ENCODE measurements around the gene AP2A2. TPM values are rescaled to one million over a fixed set of nuclear protein-coding genes. Genes with fewer than 3 reads are reported as not detected.

The AP2A2 gene
- total and polyA plus RNA-seq, 8 donors: 15.0 to 350 (median 39.9) TPM

DNA sequence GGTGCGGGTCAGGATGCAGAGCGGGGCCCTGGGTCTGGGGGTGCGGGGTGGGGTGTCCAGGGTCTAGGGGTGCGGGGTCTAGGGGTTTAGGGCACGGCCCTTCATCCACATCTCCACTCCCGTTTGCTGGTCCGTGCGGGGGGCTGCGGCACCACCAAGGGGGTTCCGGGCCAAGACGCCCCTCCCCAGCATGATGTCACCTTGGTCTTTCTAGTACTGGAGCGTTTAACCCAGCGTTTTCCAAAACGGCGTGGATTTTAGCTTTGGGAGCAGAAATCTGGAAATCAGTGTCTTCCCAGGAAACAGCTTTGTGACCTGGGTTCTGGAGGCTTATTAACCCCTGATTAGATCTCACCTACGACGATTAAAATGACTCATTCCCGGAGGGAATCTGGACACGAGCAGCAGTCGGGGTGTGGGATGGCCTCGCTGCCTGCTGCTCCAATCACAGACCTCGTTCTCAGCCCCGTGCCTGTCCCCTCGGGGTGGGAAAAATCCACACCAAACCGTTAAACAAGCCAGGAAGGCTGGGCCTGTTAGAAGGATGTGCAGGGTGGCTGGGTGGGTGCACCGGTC, 759 bp downstream of the AP2A2 start:
- Histone ChIP-seq H3K27ac (peak overlapping the region; percentile 62 to 95 (median 92)), H3K36me3 (peaks cover 0 to 5% (median 4%) of the 10 kb centered on the region in 4 donors), H3K4me3 (peak overlapping the region; percentile 61 to 98 (median 82)), H3K9me3 (no peaks in the 10 kb centered on the region), H3K27me3 (no peaks in the 10 kb centered on the region), H3K4me1 (peaks cover 28 to 58% (median 57%) of the 10 kb centered on the region in 4 donors)
- 1 to 5% (median 3%) methylated on average over 13 to 26 of the region's 26 CpGs for WGBS, 5 donors
- TF ChIP-seq POLR2AphosphoS5 (IDR thresholded peaks at IDR 0.05) (no peak), EP300 (IDR thresholded peaks at IDR 0.05) (no peak), POLR2A (IDR thresholded peaks at IDR 0.05) (no peak)
- TF ChIP-seq, protein P1, sequence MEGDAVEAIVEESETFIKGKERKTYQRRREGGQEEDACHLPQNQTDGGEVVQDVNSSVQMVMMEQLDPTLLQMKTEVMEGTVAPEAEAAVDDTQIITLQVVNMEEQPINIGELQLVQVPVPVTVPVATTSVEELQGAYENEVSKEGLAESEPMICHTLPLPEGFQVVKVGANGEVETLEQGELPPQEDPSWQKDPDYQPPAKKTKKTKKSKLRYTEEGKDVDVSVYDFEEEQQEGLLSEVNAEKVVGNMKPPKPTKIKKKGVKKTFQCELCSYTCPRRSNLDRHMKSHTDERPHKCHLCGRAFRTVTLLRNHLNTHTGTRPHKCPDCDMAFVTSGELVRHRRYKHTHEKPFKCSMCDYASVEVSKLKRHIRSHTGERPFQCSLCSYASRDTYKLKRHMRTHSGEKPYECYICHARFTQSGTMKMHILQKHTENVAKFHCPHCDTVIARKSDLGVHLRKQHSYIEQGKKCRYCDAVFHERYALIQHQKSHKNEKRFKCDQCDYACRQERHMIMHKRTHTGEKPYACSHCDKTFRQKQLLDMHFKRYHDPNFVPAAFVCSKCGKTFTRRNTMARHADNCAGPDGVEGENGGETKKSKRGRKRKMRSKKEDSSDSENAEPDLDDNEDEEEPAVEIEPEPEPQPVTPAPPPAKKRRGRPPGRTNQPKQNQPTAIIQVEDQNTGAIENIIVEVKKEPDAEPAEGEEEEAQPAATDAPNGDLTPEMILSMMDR (IDR thresholded peaks at IDR 0.05): no peak
- intact Hi-C loops (cut with DNase I; ENCODE audit: low total_unique reads): no loop called here
- DNase-seq: peak in 1 of 2 donors; percentile 77

DNA sequence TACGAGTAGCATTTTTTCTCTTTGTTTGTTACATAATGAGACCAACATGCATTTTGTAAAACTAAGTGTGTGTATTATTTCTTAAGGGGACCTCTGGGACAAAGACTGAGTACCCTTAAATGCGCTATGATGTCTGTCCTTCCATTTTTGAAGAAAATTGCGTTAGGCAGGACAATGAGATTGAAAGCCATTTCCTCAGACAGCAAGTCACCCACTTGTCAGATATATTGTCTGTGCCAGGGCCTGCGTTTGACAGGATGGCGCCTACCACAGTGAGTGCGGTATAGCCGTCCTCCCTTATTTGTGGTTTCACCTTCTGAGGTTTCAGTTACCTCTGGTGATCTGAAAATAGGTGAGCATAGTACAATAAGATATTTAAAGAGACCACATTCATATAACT, 2.2 kb downstream of the AP2A2 start:
- H3K4me1 ChIP-seq: peaks cover 28 to 72% (median 69%) of the 10 kb centered on the region in 4 donors
- no peak for DNase-seq
- H3K36me3 ChIP-seq: peaks cover 0 to 5% (median 4%) of the 10 kb centered on the region in 4 donors
- H3K4me3 ChIP-seq: no peak overlapping the region
- no peaks in the 10 kb centered on the region for H3K9me3 ChIP-seq
- no peaks in the 10 kb centered on the region for H3K27me3 ChIP-seq
- TF ChIP-seq POLR2A (IDR thresholded peaks at IDR 0.05) (no peak), POLR2AphosphoS5 (IDR thresholded peaks at IDR 0.05) (no peak), EP300 (IDR thresholded peaks at IDR 0.05) (no peak)
- TF ChIP-seq, protein P1 (IDR thresholded peaks at IDR 0.05): no peak
- H3K27ac ChIP-seq: peak overlapping the region in 2 of 5 donors; percentile 13 to 30
- intact Hi-C loops (cut with DNase I; ENCODE audit: low total_unique reads): no loop called here
- WGBS, 5 donors: 54 to 59% (median 54%) methylated on average over 7 of the region's 7 CpGs

- WGBS, 5 donors: 57 to 78% (median 67%) methylated on average over 8 of the region's 8 CpGs
- no peaks in the 10 kb centered on the region for H3K9me3 ChIP-seq
- H3K4me1 ChIP-seq: peaks cover 35 to 81% (median 77%) of the 10 kb centered on the region in 4 donors
- no peaks in the 10 kb centered on the region for H3K27me3 ChIP-seq
- intact Hi-C loops (cut with DNase I; ENCODE audit: low total_unique reads): no loop called here
- H3K4me3 ChIP-seq: no peak overlapping the region
- no peak for DNase-seq
- TF ChIP-seq, protein P1 (IDR thresholded peaks at IDR 0.05): no peak
- TF ChIP-seq POLR2AphosphoS5 (IDR thresholded peaks at IDR 0.05) (no peak), EP300 (IDR thresholded peaks at IDR 0.05) (no peak), POLR2A (IDR thresholded peaks at IDR 0.05) (no peak)
- H3K36me3 ChIP-seq: peaks cover 0 to 5% (median 4%) of the 10 kb centered on the region in 4 donors
- H3K27ac ChIP-seq: no peak overlapping the region
Observed at GRCh38 chr11:928786-929185, 3.1 kb downstream of the AP2A2 start.

DNA sequence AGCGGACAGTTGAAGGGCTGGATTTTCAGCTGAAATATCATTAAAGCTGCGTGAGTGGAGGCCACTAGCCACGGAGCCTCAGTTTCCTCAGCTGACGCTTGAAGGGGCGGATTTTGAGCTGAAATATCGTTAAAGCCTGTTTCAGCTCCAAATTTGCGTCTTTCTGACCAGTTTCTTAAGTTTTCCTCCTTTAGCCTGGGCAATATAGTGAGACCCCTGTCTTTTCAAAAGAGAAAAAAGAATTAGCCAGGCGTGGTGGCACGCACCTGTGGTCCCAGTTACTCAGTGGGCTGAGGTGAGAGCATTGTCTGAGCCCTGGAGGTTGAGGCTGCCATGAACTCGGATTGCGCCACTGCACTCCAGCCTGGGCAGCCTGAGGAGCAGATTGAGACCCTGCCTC, 3.7 kb downstream of the AP2A2 start:
- H3K36me3 ChIP-seq: peaks cover 0 to 5% (median 4%) of the 10 kb centered on the region in 4 donors
- H3K27ac ChIP-seq: no peak overlapping the region
- 93 to 98% (median 96%) methylated on average over 11 of the region's 11 CpGs for WGBS, 5 donors
- H3K27me3 ChIP-seq: no peaks in the 10 kb centered on the region
- TF ChIP-seq POLR2AphosphoS5 (IDR thresholded peaks at IDR 0.05) (no peak), EP300 (IDR thresholded peaks at IDR 0.05) (no peak), POLR2A (IDR thresholded peaks at IDR 0.05) (no peak)
- TF ChIP-seq, protein P1 (IDR thresholded peaks at IDR 0.05): no peak
- intact Hi-C loops (cut with DNase I; ENCODE audit: low total_unique reads): no loop called here
- H3K9me3 ChIP-seq: no peaks in the 10 kb centered on the region
- peaks cover 35 to 88% (median 81%) of the 10 kb centered on the region in 4 donors for H3K4me1 ChIP-seq
- H3K4me3 ChIP-seq: no peak overlapping the region
- no peak for DNase-seq

Measured in stomach (tissue), 9 donors.